Skeletal muscle tissue (tissue), 4 donors: ENCODE results near the gene EFCAB11. TPM values are rescaled to one million over a fixed set of nuclear protein-coding genes. Genes with fewer than 3 reads are reported as not detected.
A peak's percentile ranks its signal among the peaks of the same experiment; 100 is the strongest.

Experiments
- H3K27ac ChIP-seq: one replicate; pipeline ENCODE4 v1.7.0; 2013; ENCODE audit warnings: mild to moderate bottlenecking, low read depth, low read length, inconsistent platforms
- H3K27me3 ChIP-seq, 3 donors: one replicate each; pipeline ENCODE4 v1.7.0; 2013; ENCODE audit warnings: low read length in 3 of 3; ENCODE audit not compliant: control insufficient read depth in 3 of 3, insufficient read depth in 3 of 3
- H3K36me3 ChIP-seq, 3 donors: one replicate each; pipeline ENCODE4 v1.7.0; 2013; ENCODE audit warnings: low read length in 3 of 3; ENCODE audit not compliant: control insufficient read depth in 3 of 3, insufficient read depth in 3 of 3
- H3K4me1 ChIP-seq, 3 donors: one replicate each; pipeline ENCODE4 v1.7.0; 2013; ENCODE audit warnings: low read length in 3 of 3, mild to moderate bottlenecking in 3 of 3; ENCODE audit not compliant: control insufficient read depth in 3 of 3, insufficient read depth in 3 of 3
- H3K4me3 ChIP-seq, 3 donors: one replicate each; pipeline ENCODE4 v1.7.0; 2013; ENCODE audit warnings: low read length in 3 of 3
- H3K9ac ChIP-seq, 3 donors: one replicate each; pipeline ENCODE4 v1.7.0; 2013; ENCODE audit warnings: low read length in 3 of 3, mild to moderate bottlenecking in 3 of 3, moderate library complexity in 2 of 3, low read depth in 1 of 3
- H3K9me3 ChIP-seq, 3 donors: one replicate each; pipeline ENCODE4 v1.7.0; 2013; ENCODE audit warnings: low read length in 3 of 3; ENCODE audit not compliant: control insufficient read depth in 3 of 3
- total RNA-seq: library from RNA; depleted of rRNA; stranded (reverse); fragments of >200 nt; gene quantifications from one replicate; pipeline ENCODE4 v1.2.3, GENCODE V29; 2014
- donor health status: Osteomylitis.

Gene EFCAB11
- total RNA-seq, 1 donor from 2014 or later, result 7.3 TPM

DNA sequence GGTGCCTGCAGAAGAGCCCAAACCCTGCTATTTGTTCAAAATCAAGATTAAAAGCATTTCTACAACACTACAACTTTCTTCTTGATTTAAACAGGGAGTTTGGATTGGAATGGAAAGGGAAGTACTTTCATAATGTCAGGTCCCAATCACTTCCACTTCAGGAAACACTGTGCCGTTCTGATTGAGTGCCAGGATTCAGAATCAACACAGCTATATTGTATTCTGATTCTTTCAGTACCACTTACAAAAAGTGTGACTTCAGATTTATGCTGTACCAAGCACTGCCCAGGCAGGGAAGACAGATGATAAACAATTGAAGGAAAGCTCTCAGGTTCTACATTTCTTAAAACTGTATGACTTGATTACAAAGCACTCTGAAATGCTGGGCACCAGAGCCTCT is 4.4 kb upstream of the EFCAB11 start:
- H3K27ac ChIP-seq, result no peak overlapping the region
- peaks cover 11 to 32% (median 21%) of the 10 kb centered on the region in 3 donors for H3K4me1 ChIP-seq
- H3K27me3 ChIP-seq, result no peaks in the 10 kb centered on the region
- no peak overlapping the region for H3K4me3 ChIP-seq
- no peak overlapping the region for H3K9ac ChIP-seq
- no peaks in the 10 kb centered on the region for H3K9me3 ChIP-seq
- peaks cover 0 to 9% (median 0%) of the 10 kb centered on the region in 3 donors for H3K36me3 ChIP-seq

DNA sequence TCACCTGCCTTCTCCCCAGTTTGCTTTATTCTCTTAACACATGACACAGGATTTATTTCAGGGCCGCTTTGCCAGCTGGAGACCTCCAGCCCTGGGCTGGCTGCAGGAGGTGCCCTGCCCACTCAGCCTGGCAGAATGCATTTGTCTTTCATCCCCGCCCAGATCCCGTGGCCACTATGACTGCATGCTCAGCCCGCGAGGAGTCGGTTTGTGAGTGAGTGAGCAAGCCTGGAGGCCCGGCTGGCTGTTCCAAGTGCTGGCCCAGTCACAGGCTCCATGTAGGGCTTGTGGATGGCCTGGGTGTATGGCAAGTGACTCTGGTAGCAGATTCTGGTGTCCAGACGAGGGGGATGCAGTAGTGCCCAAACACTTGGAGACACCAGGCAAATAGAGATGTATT is 3.3 kb upstream of the EFCAB11 start:
- H3K27ac ChIP-seq, result no peak overlapping the region
- no peaks in the 10 kb centered on the region for H3K36me3 ChIP-seq
- no peak overlapping the region for H3K9ac ChIP-seq
- H3K9me3 ChIP-seq, result no peaks in the 10 kb centered on the region
- H3K27me3 ChIP-seq, result no peaks in the 10 kb centered on the region
- H3K4me3 ChIP-seq, result no peak overlapping the region
- peaks cover 11 to 32% (median 24%) of the 10 kb centered on the region in 3 donors for H3K4me1 ChIP-seq

DNA sequence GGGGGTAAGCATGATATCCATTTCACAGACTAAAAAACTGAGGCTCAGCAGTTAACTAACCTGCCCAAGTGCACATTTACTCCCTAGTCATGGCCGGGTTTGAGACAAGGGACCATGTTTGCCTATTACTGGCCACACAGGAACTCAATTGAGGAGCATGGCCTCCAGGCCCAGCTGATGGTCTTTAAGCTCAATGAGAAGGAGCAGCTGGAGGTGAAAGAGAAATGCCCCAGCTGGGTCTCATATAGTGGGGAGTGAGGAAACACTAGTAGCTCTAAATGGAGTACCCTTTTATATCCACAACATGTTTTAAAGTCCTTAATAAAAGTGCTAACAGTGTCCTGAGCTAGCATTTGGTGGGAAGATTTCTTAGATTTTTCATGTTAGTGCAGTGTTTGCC is 2.8 kb upstream of the EFCAB11 start:
- no peaks in the 10 kb centered on the region for H3K27me3 ChIP-seq
- no peak overlapping the region for H3K9ac ChIP-seq
- no peak overlapping the region for H3K27ac ChIP-seq
- no peaks in the 10 kb centered on the region for H3K9me3 ChIP-seq
- peaks cover 11 to 32% (median 24%) of the 10 kb centered on the region in 3 donors for H3K4me1 ChIP-seq
- H3K36me3 ChIP-seq, result no peaks in the 10 kb centered on the region
- H3K4me3 ChIP-seq, result no peak overlapping the region

DNA sequence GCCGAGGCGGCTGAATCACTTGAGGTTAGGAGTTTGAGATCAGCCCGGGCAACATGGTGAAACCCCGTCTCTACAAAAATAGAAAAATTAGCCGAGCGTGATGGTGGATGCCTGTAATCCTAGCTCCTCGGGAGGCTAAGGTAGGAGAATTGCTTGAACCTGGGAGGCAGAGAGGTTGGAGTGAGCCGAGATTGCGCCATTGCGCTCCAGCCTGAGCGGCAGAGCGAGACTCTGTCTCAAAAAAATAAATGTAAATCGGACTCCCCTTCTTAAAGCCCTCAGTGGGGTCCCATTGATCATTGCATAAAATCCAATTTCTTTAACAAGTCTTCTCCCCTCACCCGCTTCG is 2.1 kb upstream of the EFCAB11 start:
- peak overlapping the region; percentile 90 for H3K27ac ChIP-seq
- no peaks in the 10 kb centered on the region for H3K36me3 ChIP-seq
- H3K9ac ChIP-seq, result peak overlapping the region; percentile 79 to 86 (median 85)
- H3K4me1 ChIP-seq, result peaks cover 11 to 32% (median 24%) of the 10 kb centered on the region in 3 donors
- no peaks in the 10 kb centered on the region for H3K27me3 ChIP-seq
- H3K9me3 ChIP-seq, result no peaks in the 10 kb centered on the region
- peak overlapping the region; percentile 69 to 94 (median 92) for H3K4me3 ChIP-seq

DNA sequence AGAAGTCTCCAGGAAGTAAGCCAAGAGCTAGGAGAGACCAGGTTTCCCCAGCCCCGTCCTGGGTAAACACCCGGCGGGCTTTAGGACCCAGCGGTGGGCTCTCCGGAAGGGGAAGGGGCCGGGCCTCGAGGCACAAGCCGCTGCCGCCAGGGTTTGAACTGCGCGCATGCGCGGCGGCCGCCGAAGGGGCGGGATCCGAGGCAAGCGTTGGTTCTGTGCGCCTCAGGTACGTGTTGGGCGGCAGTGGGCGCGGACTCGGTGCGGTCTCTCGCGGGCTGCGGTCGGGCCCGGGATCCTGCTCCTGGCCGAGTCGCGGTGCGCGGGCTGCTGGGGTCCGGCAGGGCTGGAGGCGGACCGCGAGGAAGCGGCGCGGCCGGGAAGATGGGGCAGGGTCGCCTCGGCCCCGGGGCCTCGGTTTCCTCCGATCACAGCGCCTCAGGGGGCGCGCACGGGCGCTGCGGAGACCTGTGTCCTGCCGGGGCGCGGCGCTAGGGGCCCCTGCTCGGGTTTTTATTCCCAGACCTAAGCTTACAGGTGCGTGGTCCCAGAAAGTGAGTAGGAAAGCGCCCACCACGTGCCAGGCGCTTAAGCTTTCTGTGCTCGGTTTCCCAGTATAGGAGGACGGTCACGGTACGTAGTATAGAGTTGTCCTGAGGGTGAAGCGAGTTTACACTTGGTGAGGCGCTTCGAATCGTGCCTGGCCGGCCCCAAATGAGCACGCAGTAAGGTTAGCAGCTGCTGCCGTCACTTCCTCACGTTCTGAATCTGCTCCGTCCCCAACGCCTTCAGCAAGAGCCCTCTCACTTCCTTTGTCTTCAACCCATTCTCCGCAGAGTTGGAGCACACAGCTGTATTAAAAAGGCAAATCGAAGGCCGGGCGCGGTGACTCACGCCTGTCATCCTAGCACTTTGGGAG is 1.5 kb upstream of the EFCAB11 start, which contains the start of gene TDP1:
TSS of gene TDP1 (plus strand) at position 183 of the 916 bp plus-strand sequence. CDS start 7,188 bp downstream, outside the sequence.
- H3K27ac ChIP-seq, result peak within 1 kb of the TSS; percentile 90
- peaks cover 11 to 32% (median 24%) of the 10 kb centered on the region in 3 donors for H3K4me1 ChIP-seq
- no peaks in the 10 kb centered on the region for H3K36me3 ChIP-seq
- H3K9ac ChIP-seq, result peak within 1 kb of the TSS; percentile 79 to 86 (median 85)
- H3K4me3 ChIP-seq, result peak within 1 kb of the TSS; percentile 69 to 94 (median 92)
- no peaks in the 10 kb centered on the region for H3K9me3 ChIP-seq
- no peaks in the 10 kb centered on the region for H3K27me3 ChIP-seq

DNA sequence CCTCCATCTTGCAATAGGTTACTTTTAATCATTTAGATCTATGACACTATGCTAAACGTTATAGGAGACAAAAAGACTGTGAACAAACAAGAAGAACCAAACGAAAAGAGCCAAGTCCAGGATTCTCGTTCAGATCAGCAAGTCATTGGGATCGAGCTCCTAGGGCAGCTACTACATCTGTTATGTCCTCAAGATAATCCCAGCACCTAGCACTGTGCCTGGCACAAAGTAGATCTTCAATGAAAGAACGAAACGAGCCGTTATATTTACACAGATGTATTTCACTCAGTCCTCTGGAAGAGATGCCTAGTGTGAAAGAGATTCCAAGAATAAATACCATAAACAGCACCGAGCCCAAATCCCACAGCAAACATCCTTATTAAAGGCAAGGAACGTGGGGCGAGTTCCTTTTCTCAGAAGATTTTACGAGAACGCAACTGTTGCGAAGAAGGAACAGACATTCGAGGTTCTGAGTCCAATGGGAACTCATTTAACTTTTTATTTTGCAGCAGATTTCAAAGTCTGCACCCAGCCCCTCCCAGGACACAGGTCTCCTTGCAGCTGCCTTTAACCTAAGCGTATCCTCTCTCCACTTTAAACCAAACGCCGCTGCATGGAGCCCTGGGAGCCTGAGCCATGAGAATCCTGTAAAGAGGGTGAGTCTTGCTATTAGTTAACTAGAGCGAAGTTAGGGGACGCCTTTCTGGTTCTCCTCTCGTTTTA is 653 bp upstream of the EFCAB11 start:
- H3K9me3 ChIP-seq, result no peaks in the 10 kb centered on the region
- peak overlapping the region; percentile 90 for H3K27ac ChIP-seq
- no peaks in the 10 kb centered on the region for H3K27me3 ChIP-seq
- peak overlapping the region; percentile 24 to 79 (median 79) for H3K9ac ChIP-seq
- H3K36me3 ChIP-seq, result no peaks in the 10 kb centered on the region
- peak overlapping the region; percentile 69 to 94 (median 92) for H3K4me3 ChIP-seq
- H3K4me1 ChIP-seq, result peaks cover 11 to 32% (median 24%) of the 10 kb centered on the region in 3 donors

DNA sequence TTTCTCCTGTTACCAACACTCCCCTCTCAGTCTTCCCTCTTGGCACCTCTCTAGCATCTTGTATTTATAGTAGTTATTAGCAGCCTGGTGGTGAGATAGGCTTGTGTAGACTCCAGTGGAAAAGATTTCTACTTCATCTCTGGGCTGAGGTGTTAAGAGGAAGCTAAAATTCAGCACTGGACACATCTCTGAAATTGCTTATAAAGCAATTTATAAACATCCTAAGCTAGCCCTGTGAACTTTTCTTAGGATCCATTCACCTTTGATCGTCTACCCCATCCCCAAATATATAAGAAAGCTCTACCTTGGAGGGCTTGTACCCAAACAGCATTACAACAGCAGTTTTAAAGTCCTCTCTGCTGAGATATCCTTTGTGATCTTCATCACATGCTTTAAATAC is 928 bp downstream of the EFCAB11 start:
- H3K4me3 ChIP-seq, result no peak overlapping the region
- H3K9me3 ChIP-seq, result no peaks in the 10 kb centered on the region
- peak overlapping the region in 1 of 3 donors; percentile 76 for H3K9ac ChIP-seq
- no peaks in the 10 kb centered on the region for H3K36me3 ChIP-seq
- H3K4me1 ChIP-seq, result peaks cover 11 to 32% (median 24%) of the 10 kb centered on the region in 3 donors
- H3K27me3 ChIP-seq, result no peaks in the 10 kb centered on the region
- no peak overlapping the region for H3K27ac ChIP-seq

DNA sequence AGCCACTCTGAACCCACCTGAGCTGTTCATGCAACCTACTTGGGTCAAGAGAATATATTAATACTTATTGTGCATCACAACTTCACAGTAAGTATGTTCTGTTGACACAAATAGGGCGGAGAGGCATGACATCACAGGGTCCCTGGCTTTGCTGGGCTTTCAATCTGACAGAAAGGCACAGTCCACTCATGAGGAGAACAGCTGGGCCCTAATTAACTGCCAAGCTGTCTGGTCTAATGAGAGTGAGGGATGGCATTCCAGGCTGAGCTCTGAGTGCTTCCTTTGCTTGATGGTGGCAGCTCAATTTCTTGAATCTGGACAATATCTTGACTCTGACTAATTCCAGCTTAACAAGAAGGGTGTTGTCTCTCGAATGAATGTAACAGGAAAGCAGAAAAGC is 2.0 kb downstream of the EFCAB11 start:
- Histone ChIP-seq H3K27ac (no peak overlapping the region), H3K36me3 (no peaks in the 10 kb centered on the region), H3K4me3 (no peak overlapping the region), H3K9me3 (no peaks in the 10 kb centered on the region), H3K27me3 (no peaks in the 10 kb centered on the region), H3K4me1 (peaks cover 11 to 28% (median 24%) of the 10 kb centered on the region in 3 donors), H3K9ac (no peak overlapping the region)

DNA sequence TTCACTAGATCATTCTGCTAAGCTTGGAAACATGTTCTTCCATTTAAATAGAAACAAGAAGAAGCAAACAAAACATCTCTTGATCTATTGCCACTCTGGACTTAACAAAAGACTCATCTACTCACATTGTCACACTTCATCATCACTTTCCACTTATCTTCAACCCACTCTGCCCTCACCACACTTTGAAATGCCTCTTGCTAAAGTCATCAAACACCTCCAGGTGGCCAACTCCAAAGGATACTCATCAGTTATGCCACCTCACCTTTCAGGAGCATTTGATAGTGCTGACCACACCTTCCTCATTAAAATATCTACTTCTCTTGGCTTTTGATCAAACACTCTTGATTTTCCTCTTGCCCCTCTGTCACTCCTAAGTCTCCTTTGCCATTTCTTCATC is 7.2 kb downstream of the EFCAB11 start:
- H3K4me1 ChIP-seq, result no peaks in the 10 kb centered on the region
- no peak overlapping the region for H3K27ac ChIP-seq
- no peaks in the 10 kb centered on the region for H3K36me3 ChIP-seq
- no peak overlapping the region for H3K4me3 ChIP-seq
- H3K9me3 ChIP-seq, result no peaks in the 10 kb centered on the region
- H3K9ac ChIP-seq, result no peak overlapping the region
- H3K27me3 ChIP-seq, result no peaks in the 10 kb centered on the region
